Inflammatory macrophage treated with lipopolysaccharide for 1 hour (primary cell): ENCODE measurements around the gene TMEM170B.

Experiments
- DNase-seq, 2 donors: peaks; one replicate each; pipeline ENCODE4 v3.0.0-alpha.2; 2020 to 2022

TMEM170B gene

GRCh38 chr6:11621119-11621518 is 83.6 kb downstream of the TMEM170B start:
- DNase-seq = no peak

GRCh38 chr6:11622156-11622555 is 84.6 kb downstream of the TMEM170B start:
- DNase-seq = no peak

DNA sequence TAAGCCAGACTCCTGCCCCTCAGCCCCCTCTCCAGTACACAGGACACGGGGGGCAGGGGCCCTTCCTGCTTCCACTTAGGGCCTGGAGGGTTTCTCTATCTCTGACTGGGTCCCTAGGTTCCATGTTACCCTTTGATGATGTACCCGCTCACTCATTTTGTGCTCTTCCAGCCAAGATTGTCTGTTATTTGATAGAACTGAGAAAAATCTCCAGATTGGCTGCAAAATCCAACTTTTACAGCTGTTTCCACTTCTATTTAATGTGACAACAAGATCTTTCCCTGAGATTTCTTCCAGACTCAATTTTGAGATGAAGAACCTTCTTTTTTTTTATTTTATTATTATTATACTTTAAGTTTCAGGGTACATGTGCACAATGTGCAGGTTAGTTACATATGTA is 85.7 kb downstream of the TMEM170B start:
- no peak for DNase-seq

DNA sequence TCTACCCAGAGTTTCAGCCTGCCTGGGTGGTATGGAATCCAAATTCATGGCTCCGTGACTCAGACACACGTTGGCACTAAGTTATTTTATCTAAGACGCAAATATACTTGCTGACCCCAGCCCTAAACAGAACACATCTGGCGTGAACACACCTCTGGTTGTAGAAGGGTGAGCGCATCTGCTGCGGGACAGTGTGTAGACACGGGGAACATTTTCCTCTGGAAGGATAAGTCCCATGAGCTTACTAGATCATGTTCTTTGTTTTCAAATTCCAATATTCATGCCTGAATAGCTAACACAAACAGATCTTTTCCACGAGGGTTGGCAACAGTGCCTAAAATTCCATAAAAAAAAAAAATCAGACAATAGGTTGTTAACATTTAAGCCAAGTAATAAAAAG is 87.8 kb downstream of the TMEM170B start:
- DNase-seq = no peak

- DNase-seq = peak in 1 of 2 donors; percentile 44
Observed at GRCh38 chr6:11626356-11626755, 88.8 kb downstream of the TMEM170B start.

DNA sequence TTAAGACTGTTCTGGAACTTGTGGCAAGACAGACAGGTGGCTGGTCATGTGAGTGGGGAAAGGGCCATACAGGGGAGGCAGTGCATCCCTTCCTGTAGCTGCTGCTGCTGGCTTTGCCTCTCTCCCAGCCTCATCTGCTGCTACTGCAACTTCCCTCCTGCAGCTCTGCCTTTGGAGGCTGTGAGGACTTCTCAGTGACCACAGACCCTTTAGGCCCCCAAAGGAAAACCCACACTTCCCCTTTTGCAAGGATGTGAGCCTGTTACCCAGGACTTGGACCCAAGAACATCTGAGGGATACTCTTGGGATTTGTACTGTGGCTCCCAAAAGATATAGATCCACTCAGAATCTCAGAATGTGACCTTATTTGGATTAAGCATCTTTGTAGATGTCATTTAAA is 91.0 kb downstream of the TMEM170B start:
- no peak for DNase-seq

GRCh38 chr6:11631008-11631407 is 93.5 kb downstream of the TMEM170B start:
- DNase-seq = no peak

DNA sequence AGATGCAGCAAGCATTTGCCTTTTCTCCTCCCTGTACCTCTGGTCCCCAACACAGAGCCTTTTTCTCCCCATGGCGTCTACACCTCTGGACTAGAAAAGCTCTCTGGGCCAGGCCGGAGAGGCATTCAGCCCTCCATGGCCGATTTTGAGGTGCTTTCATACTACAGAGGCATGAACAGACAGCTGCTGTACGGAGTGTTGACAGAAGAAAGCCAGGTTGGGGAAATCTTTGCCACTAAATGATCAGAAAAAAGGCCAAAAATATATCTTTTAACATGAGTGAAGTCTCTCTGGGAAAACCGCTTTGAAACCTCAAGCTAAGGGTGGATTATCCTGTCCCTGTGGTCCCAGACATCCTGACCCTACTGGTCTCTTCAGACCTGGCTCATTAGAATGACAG is 94.0 kb downstream of the TMEM170B start:
- DNase-seq = no peak

DNA sequence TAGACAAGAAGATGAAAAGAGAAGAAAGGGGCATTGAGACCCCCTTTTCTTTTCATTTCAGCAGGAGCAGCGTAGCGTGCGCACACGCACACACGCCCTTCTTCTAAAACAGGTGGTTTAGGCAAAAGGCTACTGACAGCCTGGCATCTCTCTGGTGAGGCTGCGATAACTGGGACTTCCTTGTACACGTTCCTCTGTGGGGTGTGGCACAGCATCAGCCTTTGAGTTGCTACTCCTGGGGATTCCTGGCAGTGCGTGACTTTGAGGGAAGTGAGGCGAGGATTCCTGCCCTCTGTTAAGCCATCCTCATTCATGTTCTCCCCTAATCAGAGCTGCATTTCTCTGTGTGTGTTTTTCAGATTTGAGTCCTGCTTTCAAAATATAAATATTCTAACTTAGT is 94.7 kb downstream of the TMEM170B start:
- DNase-seq = no peak

DNA sequence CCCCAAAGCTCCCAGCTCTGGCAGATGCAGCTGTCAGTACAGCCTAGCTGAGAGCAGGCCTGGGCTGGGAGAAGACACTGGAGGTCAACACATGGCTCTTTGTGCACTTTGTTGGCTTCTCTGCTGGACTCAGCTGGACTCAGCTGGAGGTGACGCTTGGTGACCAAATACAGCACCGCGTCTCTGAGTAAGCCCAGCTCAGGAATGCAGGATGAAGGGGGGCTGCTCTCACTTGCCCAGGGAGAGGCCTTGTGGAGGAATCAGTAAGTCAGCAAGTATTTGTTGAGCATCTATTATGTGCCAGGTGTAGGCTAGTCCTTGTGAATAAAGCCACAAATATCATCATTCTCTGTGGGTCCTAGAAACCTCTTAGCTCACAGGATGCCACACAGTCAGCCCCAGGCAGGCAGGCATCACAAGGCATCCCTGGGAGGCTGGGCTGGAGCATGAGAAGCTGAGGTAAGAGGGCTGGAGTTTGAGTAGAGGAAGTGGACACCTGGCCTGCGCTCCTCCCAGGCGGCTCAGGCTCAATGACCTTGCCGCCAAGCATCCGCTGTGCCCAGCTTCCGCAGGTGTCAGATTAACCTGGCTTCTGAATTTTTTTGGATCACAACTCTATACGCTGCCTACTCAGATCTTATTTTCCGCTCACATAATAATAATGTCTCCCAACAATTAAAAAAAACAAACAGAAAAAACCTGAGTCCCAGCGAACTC is 95.4 kb downstream of the TMEM170B start:
- DNase-seq = no peak
